ENCODE measurements around the gene CFAP126.
"Not testable (repeated sequence)": the region's sequence is repeated elsewhere in the genome, so short reads cannot be mapped to it uniquely, and the experiment has no call there.

Gene CFAP126

GRCh38 chr1:161379071-161379470, 11.4 kb upstream of the CFAP126 start:
- DNase-seq = no peak

DNA sequence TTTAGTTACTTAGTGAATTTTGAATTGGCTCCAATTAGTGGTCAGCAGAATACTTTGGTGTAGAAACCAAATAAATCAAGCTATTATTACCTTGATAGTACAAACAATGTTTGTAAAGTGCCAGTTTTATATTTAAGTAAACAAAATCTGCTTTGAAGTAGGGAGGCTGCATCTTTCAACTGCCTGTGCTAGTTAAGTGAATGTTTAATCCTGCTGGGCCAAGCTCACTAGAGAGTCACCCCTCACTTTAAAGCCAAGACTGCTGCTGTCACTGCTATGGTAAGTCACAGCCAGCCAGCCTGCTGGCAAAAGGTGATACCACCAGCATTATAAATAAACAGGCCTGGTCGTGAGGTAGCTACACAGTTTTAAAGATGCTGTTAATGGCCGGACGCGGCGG, 10.3 kb upstream of the CFAP126 start:
- no peak for DNase-seq

GRCh38 chr1:161374373-161374772, 6.7 kb upstream of the CFAP126 start:
- no peak for DNase-seq

DNA sequence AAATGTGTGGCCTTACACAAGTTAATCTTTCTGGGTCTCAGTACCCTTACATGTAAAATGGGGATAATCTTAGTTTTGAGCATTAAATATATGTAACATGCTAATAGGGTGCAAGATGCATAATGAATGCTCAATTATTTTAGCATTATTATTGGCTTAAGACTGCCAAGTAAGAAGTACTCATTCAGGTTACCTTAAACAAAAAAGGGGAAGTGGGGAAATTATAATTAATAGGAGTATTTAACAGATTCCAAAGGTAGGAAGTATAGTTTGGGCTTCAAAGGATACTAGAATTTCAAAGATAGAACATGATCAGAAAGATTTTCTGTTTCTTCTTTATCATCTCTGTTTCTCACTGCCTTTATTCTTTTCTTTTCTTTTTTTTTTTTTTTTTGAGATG, 5.8 kb upstream of the CFAP126 start:
- no peak for DNase-seq

DNA sequence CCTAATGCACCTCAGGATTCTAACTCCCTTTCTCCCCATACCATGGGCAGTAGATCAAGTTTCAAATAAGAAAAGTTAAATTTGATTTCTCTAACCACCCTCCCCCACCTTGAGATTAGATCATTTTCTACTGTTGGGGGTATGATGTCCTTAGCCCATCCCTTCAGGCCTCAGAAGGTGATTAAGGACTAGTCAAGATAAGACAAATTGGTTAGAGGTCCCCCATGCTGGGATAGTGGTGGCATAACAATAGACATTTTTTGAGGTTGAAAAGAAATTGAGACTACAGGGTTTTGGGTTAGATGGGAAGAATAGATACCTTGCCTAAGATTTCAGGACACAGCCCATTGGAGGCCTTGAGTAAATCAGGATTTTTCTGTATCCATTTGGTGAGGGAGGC, 2.5 kb downstream of the CFAP126 start:
- no peak for DNase-seq

DNA sequence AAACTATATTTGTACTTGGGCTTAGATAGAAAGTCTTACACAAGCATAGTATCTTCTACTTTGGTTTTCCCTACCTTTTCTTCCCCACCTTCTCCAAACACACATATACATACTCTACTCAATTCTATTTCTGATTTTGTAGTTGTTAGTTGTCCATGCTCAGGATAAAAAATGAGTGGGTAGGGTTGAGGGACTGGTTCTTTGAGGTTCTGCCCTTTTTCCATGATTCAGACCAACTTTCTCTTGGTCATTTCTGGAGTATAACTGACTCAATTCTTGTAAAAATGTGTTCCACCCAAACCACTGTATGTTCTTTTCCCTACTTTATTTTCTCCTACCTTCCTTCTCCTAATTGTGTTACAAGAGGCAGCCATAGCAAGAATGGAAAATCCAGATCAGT, 3.3 kb downstream of the CFAP126 start:
- no peak for DNase-seq

GRCh38 chr1:161359291-161359690, 8.4 kb downstream of the CFAP126 start:
- no peak for DNase-seq

- DNase-seq = no peak
These were observed 10.6 kb downstream of the CFAP126 start for GRCh38 chr1:161357073-161357472.

DNA sequence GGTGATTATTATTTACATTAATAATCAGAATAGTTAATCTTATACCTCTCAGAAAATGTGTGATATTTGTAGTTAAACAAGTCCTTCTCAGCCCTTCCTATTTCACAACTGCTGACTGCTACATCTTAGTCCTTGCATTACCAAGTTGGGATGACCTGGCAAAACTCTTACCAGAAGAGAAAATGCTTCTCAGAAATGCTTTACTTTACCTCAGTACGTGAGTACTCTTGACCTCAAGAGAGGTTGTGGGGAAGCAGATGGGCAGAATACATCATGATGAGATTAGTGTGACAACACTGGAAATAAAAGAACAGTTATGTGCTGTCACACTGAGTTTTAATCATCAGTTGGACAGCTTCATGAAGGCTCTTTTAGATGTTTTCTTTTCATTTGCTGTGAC, 16.2 kb downstream of the CFAP126 start:
- no peak for DNase-seq

GRCh38 chr1:161350671-161351070, 17.0 kb downstream of the CFAP126 start:
- no peak for DNase-seq

DNA sequence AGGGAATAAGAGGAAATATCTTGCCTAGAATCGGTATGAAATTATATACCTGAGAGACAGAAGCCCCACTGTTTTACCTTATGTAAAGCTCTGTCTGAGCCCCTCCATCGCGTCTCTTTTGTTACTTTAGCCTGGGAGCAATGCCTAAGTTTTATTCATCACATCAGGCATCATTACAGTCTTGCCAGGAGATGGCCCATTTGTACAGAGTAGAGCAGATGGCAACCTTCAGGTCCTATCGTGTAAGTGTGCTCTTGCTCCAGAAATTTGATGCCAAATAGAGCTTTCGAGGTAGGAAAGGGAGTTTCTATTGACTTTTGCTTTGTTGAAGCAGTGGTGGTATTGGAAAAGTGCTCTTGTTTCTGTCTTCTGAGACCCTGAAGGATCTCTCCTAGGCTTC, 24.9 kb downstream of the CFAP126 start:
- peak; percentile 79 for DNase-seq

DNA sequence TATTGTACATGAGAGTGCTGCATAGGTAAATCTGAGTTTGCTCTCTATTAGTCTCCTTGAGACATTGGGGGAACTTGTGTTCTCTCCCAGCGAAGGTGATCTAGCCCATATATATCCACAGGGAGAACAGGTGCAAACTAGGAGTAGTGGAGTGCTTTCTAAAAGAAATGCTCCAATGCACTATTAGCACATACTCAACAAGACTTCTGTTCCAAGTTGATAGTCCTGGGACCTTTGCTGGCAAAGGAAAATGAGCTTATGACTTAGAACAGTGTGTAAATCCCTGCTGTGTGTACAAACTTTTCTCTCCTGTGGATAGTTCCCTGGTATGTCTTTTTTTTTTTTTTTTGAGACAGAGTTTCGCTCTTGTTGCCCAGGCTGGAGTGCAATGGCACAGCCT, 25.5 kb downstream of the CFAP126 start:
- peak; percentile 9 for DNase-seq

DNA sequence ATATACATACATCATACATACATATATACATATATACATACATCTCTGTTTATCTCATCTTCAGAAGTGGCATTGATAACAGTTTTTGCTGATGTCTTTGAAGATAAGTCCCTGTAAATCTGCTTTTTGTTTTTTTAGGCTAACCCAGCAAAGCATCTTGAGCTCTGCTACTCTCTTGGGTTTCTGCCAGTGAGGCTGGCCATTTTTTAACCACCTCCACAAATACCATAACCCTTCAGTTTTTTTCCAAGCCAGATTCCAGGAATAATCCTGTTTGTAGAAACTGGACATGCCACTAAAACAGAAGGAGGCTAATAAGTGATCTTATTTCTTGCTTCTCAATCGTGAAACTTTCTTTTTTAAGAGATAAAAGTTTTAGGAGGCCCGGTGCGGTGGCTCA, 31.9 kb downstream of the CFAP126 start:
- DNase-seq = no peak

- DNase-seq = no peak
These were observed 34.5 kb downstream of the CFAP126 start for GRCh38 chr1:161333166-161333565.

DNA sequence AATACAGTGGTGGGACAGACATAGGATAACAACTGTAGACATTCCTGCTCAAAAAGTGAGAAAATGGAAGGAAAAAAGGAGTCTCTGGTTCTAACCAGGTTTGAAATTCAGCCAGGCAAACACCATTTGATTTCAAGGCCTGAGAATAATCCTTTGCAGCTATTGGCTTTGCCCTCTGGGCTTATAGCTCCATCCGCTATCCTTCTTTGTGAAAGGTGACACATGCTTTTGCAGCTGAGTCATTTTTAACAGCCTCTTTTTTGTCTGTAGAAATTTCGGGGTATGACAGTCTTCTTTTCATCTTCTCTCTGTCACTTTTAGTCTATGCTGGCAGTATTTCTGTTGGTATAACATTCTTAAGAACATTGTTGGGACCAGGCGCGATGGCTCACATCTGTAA, 37.3 kb downstream of the CFAP126 start:
- DNase-seq = no peak

DNA sequence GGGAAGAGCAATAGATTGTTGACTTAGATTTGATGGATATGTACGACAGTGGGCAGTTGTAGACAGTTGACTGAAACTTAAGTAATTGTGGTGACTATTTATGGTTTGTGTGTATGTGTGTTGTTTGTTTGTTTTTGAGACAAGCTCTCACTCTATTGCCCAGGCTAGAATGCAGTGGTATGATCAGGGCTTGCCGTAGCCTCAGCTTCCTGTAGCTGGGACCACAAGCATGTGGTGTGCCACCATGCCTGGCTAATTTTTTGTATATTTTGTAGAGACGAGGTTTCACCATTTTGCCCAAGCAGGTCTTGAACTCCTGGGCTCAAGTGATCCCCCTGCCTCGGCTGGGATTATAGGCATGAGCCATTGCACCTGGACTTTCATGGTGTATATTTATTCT, 43.7 kb downstream of the CFAP126 start:
- no peak for DNase-seq

DNA sequence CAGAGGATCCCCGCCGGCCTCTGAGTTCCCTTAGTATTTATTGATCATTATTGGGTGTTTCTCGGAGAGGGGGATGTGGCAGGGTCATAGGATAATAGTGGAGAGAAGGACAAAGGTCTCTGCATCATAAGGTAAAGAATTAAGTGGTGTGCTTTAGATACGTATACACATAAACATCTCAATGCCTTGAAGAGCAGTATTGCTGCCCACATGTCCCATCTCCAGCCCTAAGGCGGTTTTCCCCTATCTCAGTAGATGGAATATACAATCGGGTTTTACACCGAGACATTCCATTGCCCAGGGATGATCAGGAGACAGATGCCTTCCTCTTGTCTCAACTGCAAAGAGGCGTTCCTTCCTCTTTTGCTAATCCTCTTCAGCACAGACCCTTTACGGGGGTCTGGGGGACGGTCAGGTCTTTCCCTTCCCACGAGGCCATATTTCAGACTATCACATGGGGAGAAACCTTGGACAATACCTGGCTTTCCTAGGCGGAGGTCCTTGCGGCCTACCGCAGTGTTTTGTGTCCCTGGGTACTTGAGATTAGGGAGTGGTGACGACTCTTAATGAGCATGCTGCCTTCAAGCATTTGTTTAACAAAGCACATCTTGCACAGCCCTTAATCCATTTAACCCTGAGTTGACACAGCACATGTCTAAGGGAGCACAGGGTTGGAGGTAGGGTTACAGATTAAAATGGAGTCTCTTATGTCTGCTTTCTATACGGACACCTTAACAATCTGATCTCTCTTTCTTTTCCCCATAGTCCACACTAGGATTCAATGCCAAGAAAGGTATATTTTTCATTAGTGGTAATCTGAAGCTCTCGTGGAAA, 51.6 kb downstream of the CFAP126 start:
- DNase-seq = not testable (repeated sequence)

Data from NCI-H2171 treated with DMSO at 0.1 percent for 48 hours (cell line).